Measurements from ENCODE around the gene MAP4. TPM values are rescaled to one million over a fixed set of nuclear protein-coding genes. Genes with fewer than 3 reads are reported as not detected.
A peak's percentile ranks its signal among the peaks of the same experiment; 100 is the strongest.

The MAP4 gene
- polyA plus RNA-seq, 4 donors, result 30.0 to 74.2 (median 55.7) TPM

- Histone ChIP-seq H3K36me3 (ENCODE audit: control insufficient read depth in 3 of 3, insufficient read depth in 2 of 3, low read depth in 1 of 3, low read length in 3 of 3) (peaks cover 0 to 12% (median 4%) of the 10 kb centered on the region in 3 donors), H3K27ac (ENCODE audit: low read depth in 1 of 3, low read length in 2 of 3) (no peak overlapping the region), H3K4me1 (ENCODE audit: control insufficient read depth in 3 of 3, insufficient read depth in 2 of 3, low read depth in 1 of 3, low read length in 2 of 3) (no peaks in the 10 kb centered on the region), H3K27me3 (ENCODE audit: control insufficient read depth in 3 of 3, insufficient read depth in 3 of 3, low read length in 3 of 3) (no peaks in the 10 kb centered on the region), H3K4me3 (ENCODE audit: low read depth in 1 of 3, low read length in 3 of 3) (no peak overlapping the region), H3K9me3 (ENCODE audit: control insufficient read depth in 2 of 2, insufficient read depth in 1 of 2, low read depth in 1 of 2, low read length in 1 of 2) (no peaks in the 10 kb centered on the region)
- DNase-seq (peak in 1 of 2 donors; percentile 13), FAIRE-seq (no peak)
Observed at GRCh38 chr3:48047841-48048464, 31.7 kb upstream of the MAP4 start.

GRCh38 chr3:48042071-48042760 is 26.0 kb upstream of the MAP4 start:
- Histone ChIP-seq H3K4me1 (ENCODE audit: control insufficient read depth in 3 of 3, insufficient read depth in 2 of 3, low read depth in 1 of 3, low read length in 2 of 3) (peaks cover 0 to 19% (median 2%) of the 10 kb centered on the region in 3 donors), H3K27ac (ENCODE audit: low read depth in 1 of 3, low read length in 2 of 3) (no peak overlapping the region), H3K36me3 (ENCODE audit: control insufficient read depth in 3 of 3, insufficient read depth in 2 of 3, low read depth in 1 of 3, low read length in 3 of 3) (peaks cover 0 to 5% (median 2%) of the 10 kb centered on the region in 3 donors), H3K9me3 (ENCODE audit: control insufficient read depth in 2 of 2, insufficient read depth in 1 of 2, low read depth in 1 of 2, low read length in 1 of 2) (no peaks in the 10 kb centered on the region), H3K27me3 (ENCODE audit: control insufficient read depth in 3 of 3, insufficient read depth in 3 of 3, low read length in 3 of 3) (no peaks in the 10 kb centered on the region), H3K4me3 (ENCODE audit: low read depth in 1 of 3, low read length in 3 of 3) (no peak overlapping the region)
- DNase-seq, result no peak
- WGBS, 3 donors, result 91 to 95% (median 94%) methylated on average over 3 of the region's 3 CpGs
- FAIRE-seq, result no peak

GRCh38 chr3:48039487-48040190 is 23.4 kb upstream of the MAP4 start:
- WGBS, 3 donors, result 12 to 19% (median 17%) methylated on average over 1 of the region's 1 CpG
- no peak for FAIRE-seq
- peak; percentile 11 to 54 for DNase-seq
- no peak overlapping the region for H3K4me3 ChIP-seq (ENCODE audit: low read depth in 1 of 3, low read length in 3 of 3)
- peaks cover 0 to 5% (median 0%) of the 10 kb centered on the region in 3 donors for H3K36me3 ChIP-seq (ENCODE audit: control insufficient read depth in 3 of 3, insufficient read depth in 2 of 3, low read depth in 1 of 3, low read length in 3 of 3)
- H3K9me3 ChIP-seq (ENCODE audit: control insufficient read depth in 2 of 2, insufficient read depth in 1 of 2, low read depth in 1 of 2, low read length in 1 of 2), result no peaks in the 10 kb centered on the region
- peaks cover 0 to 19% (median 2%) of the 10 kb centered on the region in 3 donors for H3K4me1 ChIP-seq (ENCODE audit: control insufficient read depth in 3 of 3, insufficient read depth in 2 of 3, low read depth in 1 of 3, low read length in 2 of 3)
- peak overlapping the region in 2 of 3 donors; percentile 21 to 48 for H3K27ac ChIP-seq (ENCODE audit: low read depth in 1 of 3, low read length in 2 of 3)
- H3K27me3 ChIP-seq (ENCODE audit: control insufficient read depth in 3 of 3, insufficient read depth in 3 of 3, low read length in 3 of 3), result no peaks in the 10 kb centered on the region

- FAIRE-seq, result no peak
- peak overlapping the region in 2 of 3 donors; percentile 21 to 62 for H3K27ac ChIP-seq (ENCODE audit: low read depth in 1 of 3, low read length in 2 of 3)
Observed at GRCh38 chr3:48038971-48039481, 22.8 kb upstream of the MAP4 start.

GRCh38 chr3:48034000-48034516 is 17.8 kb upstream of the MAP4 start:
- no peaks in the 10 kb centered on the region for H3K9me3 ChIP-seq (ENCODE audit: control insufficient read depth in 2 of 2, insufficient read depth in 1 of 2, low read depth in 1 of 2, low read length in 1 of 2)
- no peak overlapping the region for H3K4me3 ChIP-seq (ENCODE audit: low read depth in 1 of 3, low read length in 3 of 3)
- H3K4me1 ChIP-seq (ENCODE audit: control insufficient read depth in 3 of 3, insufficient read depth in 2 of 3, low read depth in 1 of 3, low read length in 2 of 3), result peaks cover 0 to 4% (median 4%) of the 10 kb centered on the region in 3 donors
- 41 to 52% (median 47%) methylated on average over 2 of the region's 2 CpGs for WGBS, 3 donors
- H3K36me3 ChIP-seq (ENCODE audit: control insufficient read depth in 3 of 3, insufficient read depth in 2 of 3, low read depth in 1 of 3, low read length in 3 of 3), result peaks cover 0 to 3% (median 0%) of the 10 kb centered on the region in 3 donors
- H3K27ac ChIP-seq (ENCODE audit: low read depth in 1 of 3, low read length in 2 of 3), result peak overlapping the region in 1 of 3 donors; percentile 16
- H3K27me3 ChIP-seq (ENCODE audit: control insufficient read depth in 3 of 3, insufficient read depth in 3 of 3, low read length in 3 of 3), result no peaks in the 10 kb centered on the region
- FAIRE-seq (no peak), DNase-seq (no peak)

More at GRCh38 chr3:48038971-48039481, 22.8 kb upstream of the MAP4 start:
- Histone ChIP-seq H3K27me3 (ENCODE audit: control insufficient read depth in 3 of 3, insufficient read depth in 3 of 3, low read length in 3 of 3) (no peaks in the 10 kb centered on the region), H3K36me3 (ENCODE audit: control insufficient read depth in 3 of 3, insufficient read depth in 2 of 3, low read depth in 1 of 3, low read length in 3 of 3) (peaks cover 0 to 3% (median 0%) of the 10 kb centered on the region in 3 donors), H3K4me3 (ENCODE audit: low read depth in 1 of 3, low read length in 3 of 3) (no peak overlapping the region), H3K9me3 (ENCODE audit: control insufficient read depth in 2 of 2, insufficient read depth in 1 of 2, low read depth in 1 of 2, low read length in 1 of 2) (no peaks in the 10 kb centered on the region), H3K4me1 (ENCODE audit: control insufficient read depth in 3 of 3, insufficient read depth in 2 of 3, low read depth in 1 of 3, low read length in 2 of 3) (peaks cover 0 to 19% (median 2%) of the 10 kb centered on the region in 3 donors)
- WGBS, 3 donors, result 54 to 60% (median 60%) methylated on average over 6 of the region's 6 CpGs
- no peak for DNase-seq

- 82 to 87% (median 83%) methylated on average over 3 of the region's 3 CpGs for WGBS, 3 donors
- Histone ChIP-seq H3K36me3 (ENCODE audit: control insufficient read depth in 3 of 3, insufficient read depth in 2 of 3, low read depth in 1 of 3, low read length in 3 of 3) (peaks cover 0 to 3% (median 0%) of the 10 kb centered on the region in 3 donors), H3K9me3 (ENCODE audit: control insufficient read depth in 2 of 2, insufficient read depth in 1 of 2, low read depth in 1 of 2, low read length in 1 of 2) (no peaks in the 10 kb centered on the region), H3K4me1 (ENCODE audit: control insufficient read depth in 3 of 3, insufficient read depth in 2 of 3, low read depth in 1 of 3, low read length in 2 of 3) (peaks cover 0 to 7% (median 3%) of the 10 kb centered on the region in 3 donors), H3K27ac (ENCODE audit: low read depth in 1 of 3, low read length in 2 of 3) (no peak overlapping the region), H3K27me3 (ENCODE audit: control insufficient read depth in 3 of 3, insufficient read depth in 3 of 3, low read length in 3 of 3) (no peaks in the 10 kb centered on the region), H3K4me3 (ENCODE audit: low read depth in 1 of 3, low read length in 3 of 3) (no peak overlapping the region)
- DNase-seq (no peak), FAIRE-seq (no peak)
Observed at GRCh38 chr3:48030188-48030587, 14.0 kb upstream of the MAP4 start.

GRCh38 chr3:48026951-48027908 is 11.0 kb upstream of the MAP4 start:
- Histone ChIP-seq H3K4me1 (ENCODE audit: control insufficient read depth in 3 of 3, insufficient read depth in 2 of 3, low read depth in 1 of 3, low read length in 2 of 3) (peaks cover 0 to 5% (median 3%) of the 10 kb centered on the region in 3 donors), H3K9me3 (ENCODE audit: control insufficient read depth in 2 of 2, insufficient read depth in 1 of 2, low read depth in 1 of 2, low read length in 1 of 2) (no peaks in the 10 kb centered on the region), H3K4me3 (ENCODE audit: low read depth in 1 of 3, low read length in 3 of 3) (no peak overlapping the region), H3K27ac (ENCODE audit: low read depth in 1 of 3, low read length in 2 of 3) (no peak overlapping the region), H3K27me3 (ENCODE audit: control insufficient read depth in 3 of 3, insufficient read depth in 3 of 3, low read length in 3 of 3) (no peaks in the 10 kb centered on the region), H3K36me3 (ENCODE audit: control insufficient read depth in 3 of 3, insufficient read depth in 2 of 3, low read depth in 1 of 3, low read length in 3 of 3) (peaks cover 0 to 3% (median 0%) of the 10 kb centered on the region in 3 donors)
- 75 to 80% (median 78%) methylated on average over 10 of the region's 10 CpGs for WGBS, 3 donors
- no peak for FAIRE-seq
- no peak for DNase-seq
